Measurements from ENCODE around the gene RGS6.

DNA sequence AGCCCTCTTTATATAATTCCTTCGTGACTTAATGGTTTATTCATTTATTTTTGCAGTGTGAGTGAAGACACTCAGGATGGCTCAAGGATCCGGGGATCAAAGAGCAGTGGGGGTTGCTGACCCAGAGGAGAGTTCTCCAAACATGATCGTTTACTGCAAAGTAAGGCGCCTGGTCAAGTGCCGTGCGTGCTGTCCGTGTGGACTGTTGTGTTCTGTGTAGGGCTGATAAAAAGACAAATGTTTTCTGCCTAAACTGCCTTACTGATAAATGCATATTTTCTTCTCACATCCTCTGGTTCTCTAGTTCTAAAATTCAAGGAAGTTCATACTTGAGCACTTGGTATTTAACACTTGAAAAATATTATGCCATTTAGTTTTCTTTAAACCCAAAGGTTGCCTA, 32.5 kb downstream of the RGS6 start:
- TF ChIP-seq POLR2A (IDR thresholded peaks at IDR 0.05), result no peak
- TF ChIP-seq, protein P1, sequence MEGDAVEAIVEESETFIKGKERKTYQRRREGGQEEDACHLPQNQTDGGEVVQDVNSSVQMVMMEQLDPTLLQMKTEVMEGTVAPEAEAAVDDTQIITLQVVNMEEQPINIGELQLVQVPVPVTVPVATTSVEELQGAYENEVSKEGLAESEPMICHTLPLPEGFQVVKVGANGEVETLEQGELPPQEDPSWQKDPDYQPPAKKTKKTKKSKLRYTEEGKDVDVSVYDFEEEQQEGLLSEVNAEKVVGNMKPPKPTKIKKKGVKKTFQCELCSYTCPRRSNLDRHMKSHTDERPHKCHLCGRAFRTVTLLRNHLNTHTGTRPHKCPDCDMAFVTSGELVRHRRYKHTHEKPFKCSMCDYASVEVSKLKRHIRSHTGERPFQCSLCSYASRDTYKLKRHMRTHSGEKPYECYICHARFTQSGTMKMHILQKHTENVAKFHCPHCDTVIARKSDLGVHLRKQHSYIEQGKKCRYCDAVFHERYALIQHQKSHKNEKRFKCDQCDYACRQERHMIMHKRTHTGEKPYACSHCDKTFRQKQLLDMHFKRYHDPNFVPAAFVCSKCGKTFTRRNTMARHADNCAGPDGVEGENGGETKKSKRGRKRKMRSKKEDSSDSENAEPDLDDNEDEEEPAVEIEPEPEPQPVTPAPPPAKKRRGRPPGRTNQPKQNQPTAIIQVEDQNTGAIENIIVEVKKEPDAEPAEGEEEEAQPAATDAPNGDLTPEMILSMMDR (IDR thresholded peaks at IDR 0.05), result no peak
